ENCODE measurements around the gene DLX3. TPM values are rescaled to one million over a fixed set of nuclear protein-coding genes. Genes with fewer than 3 reads are reported as not detected.

DLX3 gene
- total RNA-seq, 2 donors from 2014 or later = 0.36 to 0.68 TPM

DNA sequence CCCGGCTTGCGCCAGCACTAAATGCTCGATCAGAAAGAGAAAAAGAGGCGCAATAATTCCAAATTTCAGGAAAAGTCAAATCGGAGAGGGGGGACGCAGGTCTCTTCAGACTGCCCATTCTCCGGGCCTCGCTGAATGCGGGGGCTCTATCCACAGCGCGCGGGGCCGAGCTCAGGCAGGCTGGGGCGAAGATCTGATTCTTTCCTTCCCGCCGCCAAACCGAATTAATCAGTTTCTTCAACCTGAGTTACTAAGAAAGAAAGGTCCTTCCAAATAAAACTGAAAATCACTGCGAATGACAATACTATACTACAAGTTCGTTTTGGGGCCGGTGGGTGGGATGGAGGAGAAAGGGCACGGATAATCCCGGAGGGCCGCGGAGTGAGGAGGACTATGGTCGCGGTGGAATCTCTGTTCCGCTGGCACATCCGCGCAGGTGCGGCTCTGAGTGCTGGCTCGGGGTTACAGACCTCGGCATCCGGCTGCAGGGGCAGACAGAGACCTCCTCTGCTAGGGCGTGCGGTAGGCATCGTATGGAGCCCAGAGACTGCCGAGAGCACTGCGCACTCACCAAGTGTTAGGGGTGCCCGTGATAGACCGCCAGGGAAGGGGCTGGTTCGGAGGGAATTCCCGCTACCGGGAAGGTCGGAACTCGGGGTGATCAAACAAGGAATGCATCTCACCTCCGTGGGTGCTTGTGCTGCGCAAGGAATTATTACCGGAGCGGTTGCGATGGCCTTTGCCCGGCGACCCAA is 30.1 kb downstream of the DLX3 start:
- no peaks in the 10 kb centered on the region for H3K9me3 ChIP-seq
- H3K4me1 ChIP-seq (replicated peaks) = no peaks in the 10 kb centered on the region
- WGBS = 12% methylated on average over 46 of the region's 52 CpGs
- H3K27me3 ChIP-seq (replicated peaks; ENCODE audit: insufficient read depth) = peaks cover 42% of the 10 kb centered on the region
- TF ChIP-seq POLR2A (IDR thresholded peaks at IDR 0.05) (no peak), POLR2AphosphoS5 (IDR thresholded peaks at IDR 0.05) (no peak)
- TF ChIP-seq, protein P1, sequence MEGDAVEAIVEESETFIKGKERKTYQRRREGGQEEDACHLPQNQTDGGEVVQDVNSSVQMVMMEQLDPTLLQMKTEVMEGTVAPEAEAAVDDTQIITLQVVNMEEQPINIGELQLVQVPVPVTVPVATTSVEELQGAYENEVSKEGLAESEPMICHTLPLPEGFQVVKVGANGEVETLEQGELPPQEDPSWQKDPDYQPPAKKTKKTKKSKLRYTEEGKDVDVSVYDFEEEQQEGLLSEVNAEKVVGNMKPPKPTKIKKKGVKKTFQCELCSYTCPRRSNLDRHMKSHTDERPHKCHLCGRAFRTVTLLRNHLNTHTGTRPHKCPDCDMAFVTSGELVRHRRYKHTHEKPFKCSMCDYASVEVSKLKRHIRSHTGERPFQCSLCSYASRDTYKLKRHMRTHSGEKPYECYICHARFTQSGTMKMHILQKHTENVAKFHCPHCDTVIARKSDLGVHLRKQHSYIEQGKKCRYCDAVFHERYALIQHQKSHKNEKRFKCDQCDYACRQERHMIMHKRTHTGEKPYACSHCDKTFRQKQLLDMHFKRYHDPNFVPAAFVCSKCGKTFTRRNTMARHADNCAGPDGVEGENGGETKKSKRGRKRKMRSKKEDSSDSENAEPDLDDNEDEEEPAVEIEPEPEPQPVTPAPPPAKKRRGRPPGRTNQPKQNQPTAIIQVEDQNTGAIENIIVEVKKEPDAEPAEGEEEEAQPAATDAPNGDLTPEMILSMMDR (IDR thresholded peaks at IDR 0.05) = no peak
- DNase-seq (ENCODE audit: low spot score) = no peak
- H3K36me3 ChIP-seq = no peaks in the 10 kb centered on the region
- intact Hi-C loops (cut with DNase I) = no loop called here
- H3K27ac ChIP-seq = no peak overlapping the region
- no peak overlapping the region for H3K4me3 ChIP-seq

DNA sequence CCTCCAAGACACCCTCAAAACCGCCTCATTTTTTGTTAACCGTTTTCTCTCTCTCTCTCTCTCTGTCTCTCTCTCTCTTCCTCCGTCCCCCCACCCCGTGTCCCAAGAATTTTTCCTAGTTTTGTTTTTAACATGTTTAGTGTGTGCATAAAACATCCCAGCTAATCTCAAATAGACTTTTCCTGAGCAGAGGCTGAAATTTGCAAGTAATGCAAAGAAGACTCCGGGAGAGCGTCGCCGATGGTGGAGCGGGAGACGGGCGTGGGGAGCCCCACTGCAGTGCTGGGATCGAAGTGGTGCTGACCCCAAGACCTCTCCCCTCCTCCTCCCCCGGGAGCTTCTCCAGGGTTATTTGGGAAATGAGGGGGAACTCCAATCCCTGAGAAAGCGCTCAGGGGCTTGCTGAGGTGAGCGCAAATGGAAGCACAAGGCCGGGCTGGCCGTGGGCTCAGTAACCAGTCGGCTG is 30.7 kb downstream of the DLX3 start:
- H3K27me3 ChIP-seq (replicated peaks; ENCODE audit: insufficient read depth) = peaks cover 39% of the 10 kb centered on the region
- intact Hi-C loops (cut with DNase I) = no loop called here
- 11% methylated on average over 18 of the region's 18 CpGs for WGBS

DNA sequence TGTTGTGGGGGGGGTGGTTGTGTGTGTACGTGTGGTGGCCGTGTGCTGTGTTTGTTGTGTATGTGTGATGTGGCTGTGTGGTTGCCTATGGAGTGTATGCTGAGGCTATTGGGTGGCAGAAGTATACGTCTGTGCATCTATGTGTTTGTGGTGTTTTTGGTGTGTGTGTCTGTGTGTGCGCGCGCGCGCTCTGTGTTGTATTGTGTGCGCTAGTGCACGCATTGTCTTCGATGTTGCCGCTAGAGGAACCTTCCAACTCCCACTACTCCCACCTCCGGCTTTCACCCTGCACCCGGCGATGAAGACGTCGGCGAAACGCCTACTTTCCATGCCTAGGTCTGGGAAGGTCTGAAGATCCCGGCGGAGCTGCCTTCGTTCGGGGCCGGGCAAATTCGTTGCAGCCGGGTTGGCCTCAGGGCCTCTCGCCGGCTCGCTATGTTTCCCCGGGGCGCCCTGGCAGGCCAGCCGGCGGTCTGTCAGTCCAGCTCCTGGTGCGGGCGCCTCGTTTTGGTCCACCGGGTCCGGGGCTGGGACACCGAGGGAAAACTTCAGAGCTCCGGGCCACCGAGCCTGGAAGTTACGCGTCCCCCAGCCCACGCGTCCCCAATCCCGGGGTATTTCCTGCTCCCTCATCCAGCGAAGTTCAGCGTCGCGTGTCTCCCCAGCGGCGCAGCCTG is 31.3 kb downstream of the DLX3 start:
- Histone ChIP-seq H3K36me3 (no peaks in the 10 kb centered on the region), H3K27ac (no peak overlapping the region), H3K4me3 (no peak overlapping the region), H3K4me1 (replicated peaks) (no peaks in the 10 kb centered on the region), H3K9me3 (no peaks in the 10 kb centered on the region), H3K27me3 (replicated peaks; ENCODE audit: insufficient read depth) (peaks cover 39% of the 10 kb centered on the region)
- WGBS = 11% methylated on average over 52 of the region's 52 CpGs
- TF ChIP-seq POLR2AphosphoS5 (IDR thresholded peaks at IDR 0.05) (no peak), POLR2A (IDR thresholded peaks at IDR 0.05) (no peak)
- TF ChIP-seq, protein P1 (IDR thresholded peaks at IDR 0.05) = no peak
- intact Hi-C loops (cut with DNase I) = no loop called here
- DNase-seq (ENCODE audit: low spot score) = no peak

More for the DNA sequence above, 30.7 kb downstream of the DLX3 start:
- TF ChIP-seq POLR2AphosphoS5 (IDR thresholded peaks at IDR 0.05) (no peak), POLR2A (IDR thresholded peaks at IDR 0.05) (no peak)
- TF ChIP-seq, protein P1 (IDR thresholded peaks at IDR 0.05) = no peak
- Histone ChIP-seq H3K27ac (no peak overlapping the region), H3K4me1 (replicated peaks) (no peaks in the 10 kb centered on the region), H3K36me3 (no peaks in the 10 kb centered on the region), H3K4me3 (no peak overlapping the region), H3K9me3 (no peaks in the 10 kb centered on the region)
- no peak for DNase-seq (ENCODE audit: low spot score)

DNA sequence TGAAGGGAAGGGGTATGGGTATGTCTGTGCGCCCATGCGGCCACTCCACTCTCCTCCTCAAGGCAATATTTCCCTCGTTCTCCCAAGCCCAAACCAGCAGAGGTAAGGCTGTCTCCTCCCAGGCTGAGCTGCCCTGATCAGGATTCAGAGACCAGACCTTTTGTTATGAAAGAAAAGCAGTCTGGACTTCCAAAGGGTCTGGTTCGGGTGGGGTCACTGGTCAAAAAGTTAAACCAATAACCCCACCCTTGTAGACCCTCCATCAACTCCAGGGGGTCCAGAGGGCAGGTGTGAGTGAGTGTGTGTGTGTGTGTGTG is 31.8 kb downstream of the DLX3 start:
- no peaks in the 10 kb centered on the region for H3K4me1 ChIP-seq (replicated peaks)
- TF ChIP-seq, protein P1 (IDR thresholded peaks at IDR 0.05) = no peak
- TF ChIP-seq POLR2AphosphoS5 (IDR thresholded peaks at IDR 0.05) (no peak), POLR2A (IDR thresholded peaks at IDR 0.05) (no peak)
- no peak overlapping the region for H3K4me3 ChIP-seq
- H3K27ac ChIP-seq = no peak overlapping the region
- H3K27me3 ChIP-seq (replicated peaks; ENCODE audit: insufficient read depth) = peaks cover 39% of the 10 kb centered on the region
- 57% methylated on average over 4 of the region's 4 CpGs for WGBS
- H3K36me3 ChIP-seq = no peaks in the 10 kb centered on the region
- DNase-seq (ENCODE audit: low spot score) = no peak
- intact Hi-C loops (cut with DNase I) = no loop called here
- no peaks in the 10 kb centered on the region for H3K9me3 ChIP-seq

Data from prostate gland (tissue), 2 donors.